CD4-positive, alpha-beta T cell (primary cell): ENCODE results near the gene DAPK1. TPM values are rescaled to one million over a fixed set of nuclear protein-coding genes. Genes with fewer than 3 reads are reported as not detected.

Experiments
- ATAC-seq: fragments of 200-7000 bp; cut with Tn5 transposase; one replicate; pipeline ENCODE4 v1.10.0; 2022; ENCODE audit warnings: mild to moderate bottlenecking; ENCODE audit not compliant: poor library complexity
- CTCF ChIA-PET: fragments of 350-600 bp; sonication (Branson Sonifier 250); formaldehyde crosslinking; loops from one replicate; lab custom pipeline; 2021; ENCODE audit warnings: antibody characterized with exemption, inconsistent platforms; lab: Charles Lee
- POLR2A ChIA-PET: fragments of 350-600 bp; sonication (Branson Sonifier 250); formaldehyde crosslinking; loops from one replicate; lab custom pipeline; 2021; ENCODE audit warnings: antibody characterized with exemption, inconsistent platforms; lab: Charles Lee
- DNase-seq, 14 experiments: peaks; one replicate each; pipeline ENCODE4 v3.0.0-alpha.2; 2013 to 2020; ENCODE audit warnings: mixed read lengths in 2 of 14
- H3K27ac ChIP-seq, 2 donors: one replicate each; pipeline versions ENCODE4 v1.5.1 to v1.7.0; 2013; ENCODE audit warnings: low read length in 2 of 2, low read depth in 1 of 2, mild to moderate bottlenecking in 1 of 2
- H3K27me3 ChIP-seq, 2 experiments: 1 replicate in 1 of 2; 2 replicates in 1 of 2; pipeline versions ENCODE4 v1.6.1 to v1.7.0; 2013; ENCODE audit warnings: low read length in 2 of 2, control low read depth in 1 of 2, mild to moderate bottlenecking in 1 of 2, moderate library complexity in 1 of 2; ENCODE audit not compliant: insufficient read depth in 2 of 2, control insufficient read depth in 1 of 2
- H3K36me3 ChIP-seq: one replicate; pipeline ENCODE4 v1.6.1; 2013; ENCODE audit warnings: low read length, control low read depth; ENCODE audit not compliant: insufficient read depth
- H3K4me1 ChIP-seq: one replicate; pipeline ENCODE4 v1.6.1; 2013; ENCODE audit warnings: low read length, control low read depth; ENCODE audit not compliant: insufficient read depth
- H3K4me3 ChIP-seq: one replicate; pipeline ENCODE4 v1.5.1; 2013; ENCODE audit warnings: mild to moderate bottlenecking, low read length, moderate library complexity
- H3K9me3 ChIP-seq, 2 experiments: 1 replicate in 1 of 2; 2 replicates in 1 of 2; pipeline versions ENCODE4 v1.6.1 to v1.7.0; 2013; ENCODE audit warnings: low read length in 2 of 2, mild to moderate bottlenecking in 2 of 2, control low read depth in 1 of 2, moderate library complexity in 1 of 2; ENCODE audit not compliant: control insufficient read depth in 1 of 2, insufficient read depth in 1 of 2
- H3K27ac Mint-ChIP-seq: one replicate; pipeline ENCODE4 v1.8.0; 2020; ENCODE audit warnings: mixed read lengths
- H3K27me3 Mint-ChIP-seq: one replicate; pipeline ENCODE4 v1.8.0; 2021; ENCODE audit warnings: mixed read lengths
- H3K36me3 Mint-ChIP-seq: one replicate; pipeline ENCODE4 v1.8.0; 2021; ENCODE audit warnings: low read depth, mixed read lengths
- H3K4me1 Mint-ChIP-seq: one replicate; pipeline ENCODE4 v1.8.0; 2021; ENCODE audit warnings: low read depth, mixed read lengths
- H3K4me3 Mint-ChIP-seq: one replicate; pipeline ENCODE4 v1.8.0; 2020; ENCODE audit warnings: mild to moderate bottlenecking, mixed read lengths
- H3K9me3 Mint-ChIP-seq: one replicate; pipeline ENCODE4 v1.8.0; 2020; ENCODE audit warnings: mixed read lengths
- intact Hi-C, 2 experiments: fragments of 100-400 bp; cut with DNase I in 1 of 2; cut with micrococcal nuclease in 1 of 2; formaldehyde crosslinking; loops; one replicate each; pipeline versions ENCODE4 v1.15.1 to v1.9.0; 2023 to 2025; cut with DNase I, micrococcal nuclease
- total RNA-seq, 174 experiments: library from RNA in 2 of 174; stranded (reverse) in 2 of 174; gene quantifications; one replicate each; pipeline ENCODE4 v1.2.3 and lab custom pipeline; 2021 to 2026
- TF ChIP-seq, protein P1 (sequence below): fragments of 200-600 bp; IDR thresholded peaks from one replicate; pipeline ENCODE4 v1.8.0; 2022; ENCODE audit warnings: antibody characterized with exemption, mild to moderate bottlenecking

Gene DAPK1
- total RNA-seq, 2 experiments from 2014 or later, result 2.7 TPM

- DNase-seq, result no peak
- no peaks in the 10 kb centered on the region for H3K36me3 Mint-ChIP-seq
- Histone ChIP-seq H3K4me1 (no peaks in the 10 kb centered on the region), H3K27me3 (no peaks in the 10 kb centered on the region), H3K27ac (no peak overlapping the region), H3K4me3 (no peak overlapping the region), H3K9me3 (no peaks in the 10 kb centered on the region), H3K36me3 (no peaks in the 10 kb centered on the region)
- H3K9me3 Mint-ChIP-seq, result no peaks in the 10 kb centered on the region
- TF ChIP-seq, protein P1, sequence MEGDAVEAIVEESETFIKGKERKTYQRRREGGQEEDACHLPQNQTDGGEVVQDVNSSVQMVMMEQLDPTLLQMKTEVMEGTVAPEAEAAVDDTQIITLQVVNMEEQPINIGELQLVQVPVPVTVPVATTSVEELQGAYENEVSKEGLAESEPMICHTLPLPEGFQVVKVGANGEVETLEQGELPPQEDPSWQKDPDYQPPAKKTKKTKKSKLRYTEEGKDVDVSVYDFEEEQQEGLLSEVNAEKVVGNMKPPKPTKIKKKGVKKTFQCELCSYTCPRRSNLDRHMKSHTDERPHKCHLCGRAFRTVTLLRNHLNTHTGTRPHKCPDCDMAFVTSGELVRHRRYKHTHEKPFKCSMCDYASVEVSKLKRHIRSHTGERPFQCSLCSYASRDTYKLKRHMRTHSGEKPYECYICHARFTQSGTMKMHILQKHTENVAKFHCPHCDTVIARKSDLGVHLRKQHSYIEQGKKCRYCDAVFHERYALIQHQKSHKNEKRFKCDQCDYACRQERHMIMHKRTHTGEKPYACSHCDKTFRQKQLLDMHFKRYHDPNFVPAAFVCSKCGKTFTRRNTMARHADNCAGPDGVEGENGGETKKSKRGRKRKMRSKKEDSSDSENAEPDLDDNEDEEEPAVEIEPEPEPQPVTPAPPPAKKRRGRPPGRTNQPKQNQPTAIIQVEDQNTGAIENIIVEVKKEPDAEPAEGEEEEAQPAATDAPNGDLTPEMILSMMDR, result no peak
- intact Hi-C loops, result loop anchor here in 1 of 2 experiments (5.0 kb wide), 1 partner anchor 590 kb away; no protein-coding TSS in a partner anchor
- H3K4me1 Mint-ChIP-seq, result peaks cover 3% of the 10 kb centered on the region
- ATAC-seq, result no peak
- no peak overlapping the region for H3K27ac Mint-ChIP-seq
- H3K4me3 Mint-ChIP-seq, result no peak overlapping the region
- no peaks in the 10 kb centered on the region for H3K27me3 Mint-ChIP-seq
- POLR2A ChIA-PET, result no interaction called here
- CTCF ChIA-PET, result no interaction called here
Measured at GRCh38 chr9:87592554-87593358, 95.1 kb downstream of the DAPK1 start.

DNA sequence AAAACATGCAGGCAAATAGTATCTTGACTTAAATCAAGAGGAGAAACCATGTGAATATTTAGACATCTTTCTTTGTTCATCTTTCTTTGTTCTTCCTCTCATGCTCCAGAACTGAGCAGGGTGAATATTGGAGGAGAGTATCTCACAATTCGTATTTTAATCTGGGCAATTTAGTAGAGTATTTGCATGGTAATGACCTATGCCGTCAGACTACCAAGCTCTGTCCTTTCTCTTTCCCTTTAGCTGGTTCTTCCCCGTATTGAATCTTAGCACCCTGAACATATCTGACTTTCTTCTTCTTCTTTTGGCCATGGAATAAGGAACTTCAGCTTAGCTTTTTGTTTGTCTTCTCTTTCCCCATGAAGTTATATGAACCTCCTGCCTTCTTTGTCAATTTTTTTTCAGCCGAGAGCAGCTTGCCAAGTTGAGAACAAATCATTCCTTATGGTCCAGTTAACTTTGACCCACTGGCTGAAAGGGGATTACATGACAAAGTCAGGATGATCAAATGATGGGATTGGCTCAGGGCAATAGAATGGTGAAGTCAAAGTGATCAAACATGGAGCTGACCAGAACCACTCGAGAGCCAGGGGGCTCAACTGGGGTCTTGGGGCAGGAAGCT, 95.8 kb downstream of the DAPK1 start:
- peak in 1 of 14 experiments; percentile 1 for DNase-seq
- H3K4me3 Mint-ChIP-seq, result no peak overlapping the region
- H3K27me3 Mint-ChIP-seq, result no peaks in the 10 kb centered on the region
- TF ChIP-seq, protein P1, result no peak
- no peaks in the 10 kb centered on the region for H3K36me3 Mint-ChIP-seq
- ChIA-PET CTCF (no interaction called here), POLR2A (no interaction called here)
- peaks cover 5% of the 10 kb centered on the region for H3K4me1 Mint-ChIP-seq
- no peak for ATAC-seq
- Histone ChIP-seq H3K27me3 (no peaks in the 10 kb centered on the region), H3K9me3 (no peaks in the 10 kb centered on the region), H3K4me1 (no peaks in the 10 kb centered on the region), H3K27ac (no peak overlapping the region), H3K4me3 (no peak overlapping the region), H3K36me3 (no peaks in the 10 kb centered on the region)
- no peaks in the 10 kb centered on the region for H3K9me3 Mint-ChIP-seq
- intact Hi-C loops, result loop anchor here in 1 of 2 experiments (5.0 kb wide), 1 partner anchor 591 kb away; no protein-coding TSS in a partner anchor
- no peak overlapping the region for H3K27ac Mint-ChIP-seq

- Mint-ChIP-seq H3K27ac (no peak overlapping the region), H3K27me3 (no peaks in the 10 kb centered on the region), H3K4me3 (no peak overlapping the region), H3K36me3 (no peaks in the 10 kb centered on the region), H3K9me3 (no peaks in the 10 kb centered on the region), H3K4me1 (peaks cover 5% of the 10 kb centered on the region)
- Histone ChIP-seq H3K36me3 (no peaks in the 10 kb centered on the region), H3K27me3 (no peaks in the 10 kb centered on the region), H3K9me3 (no peaks in the 10 kb centered on the region), H3K4me1 (no peaks in the 10 kb centered on the region), H3K4me3 (no peak overlapping the region), H3K27ac (no peak overlapping the region)
- DNase-seq (no peak), ATAC-seq (no peak)
- intact Hi-C loops, result loop anchor here in 1 of 2 experiments (5.0 kb wide), 1 partner anchor 592 kb away; no protein-coding TSS in a partner anchor
- TF ChIP-seq, protein P1, result no peak
- ChIA-PET POLR2A (no interaction called here), CTCF (no interaction called here)
Measured at GRCh38 chr9:87594194-87594593, 96.5 kb downstream of the DAPK1 start.
